CD4-positive, alpha-beta T cell treated with Interleukin-6 for 4 hours (primary cell): ENCODE measurements around the gene USP46.

Experiments
- DNase-seq: peaks from one replicate; pipeline ENCODE4 v3.0.0-alpha.2; 2020; ENCODE audit warnings: mixed read lengths

The USP46 gene

DNA sequence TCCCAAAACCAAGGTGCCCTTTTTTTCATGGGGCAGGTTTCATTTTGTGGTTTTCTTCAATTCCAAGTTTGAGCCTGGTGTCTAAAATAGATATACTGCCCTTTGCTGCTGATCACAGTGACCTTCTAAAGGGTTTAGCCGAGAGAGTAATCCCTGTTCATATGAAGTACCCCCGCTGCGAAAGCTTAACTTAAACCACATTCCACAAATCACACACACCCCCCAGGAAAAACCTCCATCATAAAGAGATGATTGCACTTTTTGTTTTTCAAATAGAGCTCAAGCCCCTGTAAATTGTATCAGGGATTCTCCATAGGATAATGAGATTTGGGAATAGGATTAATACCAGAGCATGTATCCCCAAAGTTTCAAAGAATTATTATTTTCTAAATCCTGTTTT is 90.8 kb downstream of the USP46 start:
- no peak for DNase-seq

DNA sequence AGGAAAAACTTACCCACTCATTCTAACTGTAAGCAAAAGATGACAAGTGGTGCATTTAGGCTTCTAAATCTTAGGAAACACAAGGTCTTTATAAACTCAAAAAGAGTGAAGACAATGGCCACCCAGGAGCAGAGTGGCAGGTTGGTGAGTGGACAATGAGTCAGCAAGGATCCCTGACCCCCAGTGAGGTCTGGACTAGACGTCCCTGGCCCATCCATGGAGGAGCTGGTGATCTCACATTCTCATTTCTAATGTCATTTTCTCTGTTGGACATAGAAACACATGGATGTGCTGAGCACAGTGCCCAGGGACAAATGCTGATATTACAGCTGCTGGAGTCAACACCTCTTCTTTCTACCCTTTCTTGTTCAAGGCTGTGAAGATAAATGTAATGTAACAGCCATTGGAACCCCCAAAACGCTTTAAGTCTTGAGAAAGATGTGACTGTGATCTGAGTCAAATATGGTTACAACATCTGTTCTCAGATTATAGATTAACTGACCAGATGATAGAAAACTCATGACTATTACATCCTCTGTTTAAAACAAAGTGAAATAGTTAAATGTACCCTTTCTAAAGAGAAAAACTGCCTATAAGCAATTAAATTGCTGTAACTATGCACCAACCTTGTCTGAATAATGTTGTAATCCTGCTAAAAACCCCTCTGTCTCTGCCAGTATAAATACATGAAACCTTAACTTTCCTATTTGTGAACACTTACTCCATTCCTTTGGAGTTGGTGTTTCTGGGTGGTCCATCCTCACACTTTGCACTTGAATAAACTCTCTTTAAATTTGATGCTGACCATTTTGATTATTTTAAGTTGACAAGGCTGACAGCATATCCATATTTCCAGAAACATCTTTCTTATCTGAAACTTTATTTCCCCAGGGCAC is 92.7 kb downstream of the USP46 start:
- no peak for DNase-seq

DNA sequence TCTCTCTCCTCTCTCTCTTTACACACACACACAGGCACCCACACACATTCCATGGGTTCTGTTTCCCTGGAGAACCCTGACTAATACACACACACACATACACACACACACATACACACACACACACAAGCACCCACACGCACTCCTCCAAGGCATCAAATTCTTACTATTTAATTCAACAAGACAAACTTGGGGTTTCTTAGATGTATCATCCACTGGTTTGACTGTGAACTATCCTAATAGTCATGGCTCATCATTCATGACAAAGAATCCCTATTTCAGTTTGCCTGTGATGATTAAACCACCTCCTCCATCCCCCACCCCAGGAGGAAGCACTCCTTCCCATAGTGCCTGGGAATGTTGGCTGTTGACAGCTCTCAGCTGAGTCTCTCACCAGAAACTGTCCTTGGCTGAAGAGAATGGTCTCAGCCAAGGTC is 98.2 kb downstream of the USP46 start:
- DNase-seq, result no peak

DNA sequence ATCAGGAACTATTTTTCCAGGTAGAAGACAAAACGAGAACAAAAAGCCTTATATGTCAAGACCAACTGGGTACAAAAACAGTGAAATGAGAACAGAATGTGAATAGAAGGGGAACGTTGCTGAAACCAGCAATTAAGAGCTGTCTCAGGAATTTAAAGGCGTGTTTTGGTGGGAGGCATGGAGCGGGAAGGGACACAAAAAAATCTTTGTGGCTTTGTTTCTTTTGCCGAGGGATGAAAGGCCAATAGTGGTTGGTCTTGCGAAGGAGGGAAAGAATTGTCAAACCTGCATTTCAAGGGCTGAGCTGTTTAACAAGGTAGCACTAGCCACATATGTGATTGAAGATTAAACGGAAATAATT is 103.8 kb downstream of the USP46 start:
- DNase-seq, result no peak

DNA sequence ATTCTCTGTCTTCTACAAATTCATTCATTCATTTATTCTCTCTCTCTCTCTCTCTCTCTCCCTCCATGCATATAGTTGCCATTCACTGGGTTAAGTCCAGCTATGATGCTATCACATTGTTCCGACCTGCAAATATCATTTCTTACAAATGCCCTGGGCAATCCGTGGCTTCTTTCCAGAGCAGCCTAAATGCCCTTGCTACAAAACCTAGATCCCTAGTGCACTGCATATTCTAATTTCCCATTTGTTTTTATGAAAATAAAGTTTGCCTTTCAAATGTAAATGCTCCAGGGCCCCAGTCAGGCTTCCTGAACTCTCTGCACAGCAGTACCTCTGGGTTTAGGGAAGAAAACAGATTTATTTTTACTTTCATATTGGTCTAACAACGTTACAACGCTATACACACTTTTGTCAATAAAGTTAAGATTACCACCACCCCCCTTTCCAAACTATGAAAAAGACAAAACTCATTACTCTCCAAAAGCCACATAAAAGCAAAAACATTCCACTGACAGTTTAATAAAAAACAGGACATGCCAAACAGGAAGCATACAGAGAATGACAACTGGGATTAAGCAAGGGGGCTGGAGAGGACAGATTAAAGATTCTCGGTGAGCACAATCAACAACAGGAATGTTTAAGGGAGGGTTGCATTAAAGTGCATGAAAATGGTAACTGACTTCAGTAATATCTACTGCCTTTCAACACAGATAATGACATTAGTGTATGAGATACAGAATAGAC is 104.3 kb downstream of the USP46 start:
- DNase-seq, result no peak

DNA sequence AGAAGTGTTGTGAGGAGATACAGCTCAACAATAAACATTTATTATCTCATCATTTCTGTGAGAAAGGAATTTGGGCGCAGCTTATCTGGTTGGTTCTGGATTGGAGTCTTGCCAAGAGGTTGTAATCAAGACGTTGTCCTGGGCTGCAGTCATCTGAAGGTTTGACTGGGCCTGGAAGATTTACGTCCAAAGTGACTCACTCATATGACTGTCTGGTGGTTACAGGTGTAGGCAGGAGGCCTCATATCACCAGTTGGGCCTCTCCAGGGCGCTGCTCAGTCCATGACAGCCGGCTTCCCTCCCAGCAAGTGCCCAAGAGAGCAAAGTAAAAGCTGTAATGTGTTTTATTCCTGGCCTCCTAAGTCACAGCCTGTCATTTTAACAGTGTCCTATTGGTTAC is 106.3 kb downstream of the USP46 start:
- no peak for DNase-seq

DNA sequence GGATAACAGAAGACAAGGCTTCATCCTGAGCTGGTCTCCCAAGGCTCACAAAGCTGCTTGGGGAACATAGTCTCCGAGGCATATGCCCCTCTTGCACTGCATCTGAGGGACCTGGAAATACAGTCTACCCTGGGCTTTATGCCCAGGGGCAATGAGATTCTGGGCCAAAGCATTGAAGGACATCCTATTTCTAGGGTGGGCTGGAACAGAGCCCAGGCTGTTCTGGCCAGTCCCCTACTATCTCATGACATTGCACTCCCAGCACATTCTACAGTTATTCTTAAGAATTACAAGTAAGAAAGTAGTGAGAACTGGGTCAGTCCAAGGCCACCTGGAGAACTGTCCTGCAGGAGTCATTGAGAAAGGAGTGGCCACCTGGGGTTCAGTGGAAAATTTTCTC is 107.6 kb downstream of the USP46 start:
- DNase-seq, result no peak

DNA sequence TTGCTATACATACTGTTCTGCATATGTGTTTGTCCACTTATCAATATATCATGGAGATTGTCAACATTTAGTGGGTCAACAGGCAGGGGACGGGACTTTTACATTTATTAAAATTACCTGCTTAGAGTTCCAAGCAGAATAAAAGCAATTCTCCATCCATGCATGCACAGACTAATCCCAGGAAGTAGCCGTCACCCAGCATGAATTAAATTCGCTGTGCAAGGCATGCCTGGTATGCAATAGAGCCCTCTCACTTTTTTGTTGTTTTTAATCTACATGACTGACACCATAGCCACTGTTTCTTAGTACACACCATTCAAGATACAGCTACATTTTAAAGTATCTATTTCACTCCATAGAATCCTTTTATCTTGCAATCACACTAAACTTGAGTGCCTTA is 108.9 kb downstream of the USP46 start:
- no peak for DNase-seq

DNA sequence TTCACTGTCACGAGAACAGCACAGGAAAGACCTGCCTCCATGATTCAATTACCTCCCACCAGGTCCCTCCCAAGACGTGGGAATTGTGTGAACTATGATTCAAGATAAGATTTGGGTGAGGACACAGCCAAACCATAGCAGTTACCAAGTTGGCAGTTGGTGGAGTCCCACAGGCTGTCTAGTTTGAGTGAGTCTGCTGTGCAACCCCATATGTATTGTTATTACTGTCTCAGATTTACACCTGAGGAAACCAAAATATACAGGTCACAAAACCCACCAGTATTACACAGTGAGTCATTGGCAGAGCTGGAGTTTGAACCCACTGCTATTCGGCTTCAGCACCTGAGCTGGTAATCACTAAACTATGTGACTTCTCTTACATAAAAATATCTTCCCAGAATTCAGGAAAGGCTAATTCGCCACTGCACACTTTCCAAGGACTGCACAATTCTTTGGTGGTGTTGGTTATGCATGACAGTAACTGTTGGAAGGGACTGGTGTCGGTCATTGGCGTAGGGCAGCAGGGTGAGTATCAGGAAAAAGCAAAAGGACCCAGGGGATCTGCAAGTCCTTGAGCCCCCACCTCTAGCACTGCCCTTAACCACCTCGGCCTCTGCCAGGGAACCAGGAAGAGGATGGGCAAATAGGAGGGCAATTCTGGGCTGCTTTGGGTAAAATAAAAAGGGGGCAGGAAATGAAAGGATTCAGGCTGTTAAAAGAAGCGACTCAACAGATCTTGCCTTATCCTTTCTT is 110.1 kb downstream of the USP46 start:
- no peak for DNase-seq

DNA sequence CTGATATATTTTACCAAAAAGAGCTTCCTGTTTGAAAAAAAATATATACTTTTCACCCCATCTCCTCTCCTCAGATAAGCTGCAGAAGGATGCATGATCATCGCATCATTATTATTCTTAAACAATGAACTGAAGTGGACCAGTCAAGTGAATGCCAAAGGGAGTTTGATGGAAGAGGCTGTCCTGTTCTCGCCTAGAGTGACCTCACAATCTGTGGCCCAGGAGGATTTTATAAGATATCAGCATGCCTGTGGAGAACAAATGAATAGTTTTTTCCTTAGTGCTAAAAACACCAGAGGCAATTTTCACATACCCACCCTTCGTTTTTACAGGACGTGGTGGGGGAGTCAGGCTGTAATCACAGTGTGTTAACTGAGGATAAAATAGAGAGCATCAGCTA is 112.7 kb downstream of the USP46 start:
- DNase-seq, result no peak

DNA sequence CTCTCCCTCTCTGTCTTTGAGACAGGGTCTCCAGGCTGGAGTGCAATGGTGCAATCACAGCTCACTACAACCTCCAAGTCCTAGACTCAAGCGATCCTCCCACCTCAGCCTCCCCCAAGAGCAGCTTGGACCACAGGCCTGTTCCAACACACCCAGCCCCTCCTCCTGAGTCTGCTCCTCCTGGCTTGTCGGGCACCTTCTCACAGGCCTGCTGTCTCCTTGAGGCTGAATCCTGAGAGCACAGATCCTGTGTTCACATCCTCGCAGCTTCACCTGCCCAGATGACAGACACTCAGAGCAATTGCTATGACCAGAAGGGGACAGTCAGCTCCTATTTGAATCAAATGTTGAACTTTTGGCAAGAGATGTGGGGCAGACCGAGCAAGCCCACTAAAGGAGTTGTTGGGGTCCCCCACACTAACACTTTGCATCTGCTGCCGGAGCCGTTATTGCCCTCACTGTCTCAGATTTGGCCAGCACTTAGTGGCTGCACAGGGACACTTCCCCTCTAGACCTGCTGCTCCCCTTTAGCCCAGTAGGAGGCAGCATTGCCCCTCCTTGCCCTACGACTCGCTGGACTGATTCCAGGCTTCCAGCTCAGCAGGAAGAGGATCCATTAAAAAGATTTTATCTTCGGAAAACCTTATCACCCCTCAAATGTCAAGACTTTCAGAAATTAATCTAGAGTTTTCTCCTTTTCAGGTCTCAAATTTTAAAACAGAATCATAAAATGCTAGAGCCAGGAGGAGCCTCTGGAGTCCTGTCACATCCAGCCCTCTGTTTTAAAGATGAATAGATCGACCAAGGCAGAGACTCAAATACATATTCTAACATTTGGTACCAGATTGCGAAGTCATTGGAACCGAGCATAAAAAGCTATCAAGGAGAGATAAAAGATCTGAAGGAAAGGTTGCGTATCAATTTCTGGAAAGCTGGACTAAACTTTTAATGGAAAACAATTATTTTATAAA is 113.7 kb downstream of the USP46 start:
- peak; percentile 60 for DNase-seq
